Upper lobe of left lung (tissue), 6 donors: ENCODE data around the gene ZNFX1. TPM values are rescaled to one million over a fixed set of nuclear protein-coding genes. Genes with fewer than 3 reads are reported as not detected.

Experiments
- ATAC-seq, 2 donors: fragments of 200-7000 bp; cut with Tn5 transposase; one replicate each; pipeline ENCODE4 v1.9.1; 2022; ENCODE audit warnings: mild to moderate bottlenecking in 2 of 2, moderate library complexity in 2 of 2; ENCODE audit not compliant: low FRiP score in 2 of 2
- DNase-seq, 2 donors: peaks; one replicate each; pipeline ENCODE4 v3.0.0-alpha.2; 2019 to 2020
- H3K27ac ChIP-seq, 4 donors: fragments of 200-600 bp; sonication (generic); one replicate each; pipeline ENCODE4 v1.5.1; 2016 to 2019
- H3K27me3 ChIP-seq, 4 donors: fragments of 200-600 bp; sonication (generic); one replicate each; pipeline ENCODE4 v1.5.1; 2017 to 2019
- H3K36me3 ChIP-seq, 4 donors: fragments of 200-600 bp; sonication (generic); one replicate each; pipeline ENCODE4 v1.5.1; 2016 to 2019
- H3K4me1 ChIP-seq, 4 donors: fragments of 200-600 bp; sonication (generic); one replicate each; pipeline ENCODE4 v1.5.1; 2018 to 2019
- H3K4me3 ChIP-seq, 4 donors: fragments of 200-600 bp; sonication (generic); one replicate each; pipeline ENCODE4 v1.5.1; 2017 to 2019; ENCODE audit warnings: mild to moderate bottlenecking in 2 of 4, moderate library complexity in 1 of 4
- H3K9me3 ChIP-seq, 4 donors: fragments of 200-600 bp; sonication (generic); one replicate each; pipeline ENCODE4 v1.5.1; 2018 to 2019
- EP300 ChIP-seq, 4 donors: sonication (generic); formaldehyde crosslinking; IDR thresholded peaks; one replicate each; pipeline ENCODE4 v1.5.1; 2017; ENCODE audit warnings: antibody characterized with exemption in 4 of 4, control low read depth in 2 of 4
- POLR2A ChIP-seq, 4 donors: fragments of 450-650 bp; IDR thresholded peaks; one replicate each; pipeline ENCODE4 v1.5.1; 2016 to 2017; ENCODE audit warnings: antibody characterized with exemption in 4 of 4, mild to moderate bottlenecking in 2 of 4
- POLR2AphosphoS5 ChIP-seq, 2 donors: sonication (generic); formaldehyde crosslinking; IDR thresholded peaks; one replicate each; pipeline ENCODE4 v1.5.1; 2017; ENCODE audit warnings: antibody characterized with exemption in 2 of 2
- WGBS, 2 donors: methylation state at CpG; one replicate each; pipeline ENCODE4 v1.1.5; 2017 to 2018; 5-methylcytosine and 5-hydroxymethylcytosine counted together
- total RNA-seq, 6 donors: library from RNA; depleted of rRNA in 4 of 6; stranded (reverse); fragments of >200 nt in 4 of 6; gene quantifications; one replicate each; pipeline versions ENCODE4 v1.1.0 to v1.2.1, GENCODE V29; 2016 to 2021
- TF ChIP-seq, protein P1 (sequence below), 6 experiments: fragments of 450-650 bp in 4 of 6; fragments of 200-600 bp in 2 of 6; sonication (generic) in 2 of 6; IDR thresholded peaks; one replicate each; pipeline ENCODE4 v1.5.1; 2016 to 2019; ENCODE audit warnings: antibody characterized with exemption in 6 of 6
- donor health status: DM: no; HTN: no; CAD: no; lungs with moderate emphysema.
- donor health status: DM: no; HTN: yes; CAD: no; lungs with severe emphysema.

ZNFX1 gene
- total RNA-seq, 6 donors from 2014 or later, result 39.3 to 64.6 (median 42.4) TPM

- Histone ChIP-seq H3K27me3 (no peaks in the 10 kb centered on the region), H3K4me3 (peak overlapping the region in 3 of 4 donors; percentile 82 to 94 (median 86)), H3K4me1 (peaks cover 46 to 62% (median 53%) of the 10 kb centered on the region in 4 donors), H3K9me3 (peaks cover 3 to 43% (median 19%) of the 10 kb centered on the region in 4 donors), H3K36me3 (peaks cover 34 to 63% (median 60%) of the 10 kb centered on the region in 4 donors), H3K27ac (peak overlapping the region; percentile 96 to 99 (median 98))
- 70 to 76% methylated on average over 6 of the region's 6 CpGs for WGBS, 2 donors
- TF ChIP-seq POLR2A (IDR thresholded peaks at IDR 0.05) (no peak), EP300 (IDR thresholded peaks at IDR 0.05) (no peak)
- ATAC-seq (no peak), DNase-seq (no peak)
These were observed 2.7 kb upstream of the ZNFX1 start for GRCh38 chr20:49280463-49281058.

DNA sequence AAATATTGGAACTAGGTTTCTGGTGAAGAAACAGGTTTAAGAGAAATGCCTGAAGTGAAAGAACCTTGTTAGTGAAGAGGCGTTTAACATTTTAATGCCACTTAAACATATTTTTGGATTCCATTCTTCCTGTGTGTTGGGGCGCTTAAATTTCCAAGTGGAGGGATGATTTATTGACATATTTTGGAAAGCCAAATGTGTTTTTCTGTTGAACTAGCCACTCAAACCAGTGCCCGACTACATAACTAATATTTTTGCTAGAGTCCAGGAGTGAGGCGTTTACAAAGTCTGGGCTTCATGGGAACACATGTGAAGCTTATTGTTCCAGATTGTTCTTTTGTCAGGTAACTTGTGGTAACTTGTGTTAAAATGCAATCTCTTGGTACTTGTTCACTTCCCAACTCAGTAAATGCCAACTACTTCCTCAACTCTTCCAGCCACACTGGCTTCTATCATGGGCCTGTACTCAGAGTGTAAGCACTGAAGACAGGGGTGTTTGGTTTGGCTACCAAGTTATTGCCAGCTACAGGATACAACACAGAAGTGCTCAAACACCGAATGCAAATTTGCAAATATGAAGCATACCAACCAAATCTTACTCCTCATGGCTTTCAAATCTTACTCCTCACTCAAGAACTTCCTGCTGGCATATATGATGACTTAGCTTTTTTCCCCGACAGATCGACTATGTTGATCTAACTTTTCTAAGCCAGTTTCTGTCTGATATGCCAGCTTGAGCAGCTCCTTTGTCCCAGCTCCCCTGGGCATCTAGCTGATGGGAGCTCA, 2.0 kb upstream of the ZNFX1 start:
- Histone ChIP-seq H3K4me1 (peaks cover 53 to 64% (median 58%) of the 10 kb centered on the region in 4 donors), H3K4me3 (peak overlapping the region; percentile 59 to 94 (median 84)), H3K36me3 (peaks cover 34 to 62% (median 57%) of the 10 kb centered on the region in 4 donors), H3K27ac (peak overlapping the region; percentile 96 to 99 (median 98)), H3K27me3 (no peaks in the 10 kb centered on the region), H3K9me3 (peaks cover 3 to 36% (median 16%) of the 10 kb centered on the region in 4 donors)
- no peak for TF ChIP-seq POLR2A (IDR thresholded peaks at IDR 0.05)
- TF ChIP-seq POLR2AphosphoS5 (IDR thresholded peaks at IDR 0.05), result no peak
- no peak for TF ChIP-seq EP300 (IDR thresholded peaks at IDR 0.05)
- TF ChIP-seq, protein P1, sequence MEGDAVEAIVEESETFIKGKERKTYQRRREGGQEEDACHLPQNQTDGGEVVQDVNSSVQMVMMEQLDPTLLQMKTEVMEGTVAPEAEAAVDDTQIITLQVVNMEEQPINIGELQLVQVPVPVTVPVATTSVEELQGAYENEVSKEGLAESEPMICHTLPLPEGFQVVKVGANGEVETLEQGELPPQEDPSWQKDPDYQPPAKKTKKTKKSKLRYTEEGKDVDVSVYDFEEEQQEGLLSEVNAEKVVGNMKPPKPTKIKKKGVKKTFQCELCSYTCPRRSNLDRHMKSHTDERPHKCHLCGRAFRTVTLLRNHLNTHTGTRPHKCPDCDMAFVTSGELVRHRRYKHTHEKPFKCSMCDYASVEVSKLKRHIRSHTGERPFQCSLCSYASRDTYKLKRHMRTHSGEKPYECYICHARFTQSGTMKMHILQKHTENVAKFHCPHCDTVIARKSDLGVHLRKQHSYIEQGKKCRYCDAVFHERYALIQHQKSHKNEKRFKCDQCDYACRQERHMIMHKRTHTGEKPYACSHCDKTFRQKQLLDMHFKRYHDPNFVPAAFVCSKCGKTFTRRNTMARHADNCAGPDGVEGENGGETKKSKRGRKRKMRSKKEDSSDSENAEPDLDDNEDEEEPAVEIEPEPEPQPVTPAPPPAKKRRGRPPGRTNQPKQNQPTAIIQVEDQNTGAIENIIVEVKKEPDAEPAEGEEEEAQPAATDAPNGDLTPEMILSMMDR (IDR thresholded peaks at IDR 0.05), result no peak
- ATAC-seq (no peak), DNase-seq (no peak)
- 46 to 51% methylated on average over 7 of the region's 7 CpGs for WGBS, 2 donors

DNA sequence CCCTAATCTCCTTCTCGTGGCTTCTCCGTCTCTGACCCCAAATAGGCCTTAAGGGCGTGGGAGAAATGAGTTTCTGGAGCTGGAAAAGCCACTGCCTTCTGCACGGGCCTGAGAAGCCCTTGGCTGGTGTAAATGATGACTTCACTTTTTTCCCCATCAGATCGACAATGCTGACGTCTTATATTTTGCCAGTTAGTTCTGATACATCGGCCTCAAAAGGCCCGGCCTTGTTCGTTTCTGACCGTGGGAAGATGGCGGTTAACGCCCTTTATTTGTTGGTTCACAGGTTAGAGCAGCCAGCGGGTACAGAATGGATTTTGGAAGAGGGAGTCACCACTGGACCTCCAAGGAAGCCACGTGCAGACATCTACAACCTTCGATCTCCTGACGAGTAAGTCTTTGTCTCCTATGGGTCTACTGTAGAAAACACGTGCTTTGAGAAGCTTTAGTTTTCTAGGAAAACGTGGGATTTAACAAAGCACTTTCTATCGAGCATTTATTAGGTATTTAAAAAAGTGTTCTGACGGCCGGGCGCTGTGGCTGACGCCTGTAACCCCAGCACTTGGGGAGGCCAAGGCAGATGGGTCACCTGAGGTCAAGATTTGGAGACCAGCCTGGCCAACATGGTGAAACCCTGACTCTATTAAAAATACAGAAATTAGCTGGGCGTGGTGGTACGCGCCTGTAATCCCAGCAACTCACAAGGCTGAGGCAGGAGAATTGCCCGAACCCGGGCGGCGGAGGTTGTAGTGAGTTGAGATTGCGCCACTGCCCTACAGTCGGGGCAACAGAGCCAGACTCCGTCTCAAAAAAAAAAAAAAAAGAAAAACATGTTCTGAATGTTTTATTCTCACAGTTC, 1.2 kb upstream of the ZNFX1 start:
- H3K4me1 ChIP-seq, result peaks cover 51 to 61% (median 58%) of the 10 kb centered on the region in 4 donors
- peaks cover 32 to 60% (median 53%) of the 10 kb centered on the region in 4 donors for H3K36me3 ChIP-seq
- H3K27me3 ChIP-seq, result no peaks in the 10 kb centered on the region
- H3K4me3 ChIP-seq, result peak overlapping the region; percentile 59 to 94 (median 84)
- peak overlapping the region; percentile 96 to 99 (median 98) for H3K27ac ChIP-seq
- WGBS, 2 donors, result 11 to 19% methylated on average over 25 to 33 of the region's 33 CpGs
- ATAC-seq, result peak in 1 of 2 donors; percentile 1
- H3K9me3 ChIP-seq, result peaks cover 3 to 32% (median 12%) of the 10 kb centered on the region in 4 donors
- DNase-seq, result peak in 1 of 2 donors; percentile 32
- TF ChIP-seq POLR2AphosphoS5 (IDR thresholded peaks at IDR 0.05), result no peak
- no peak for TF ChIP-seq EP300 (IDR thresholded peaks at IDR 0.05)
- TF ChIP-seq, protein P1 (IDR thresholded peaks at IDR 0.05), result no peak
- TF ChIP-seq POLR2A (IDR thresholded peaks at IDR 0.05), result no peak

GRCh38 chr20:49277786-49278035, 146 bp downstream of the ZNFX1 start:
- WGBS, 2 donors, result 0 to 2% methylated on average over 5 to 17 of the region's 22 CpGs
- peaks cover 46 to 59% (median 54%) of the 10 kb centered on the region in 4 donors for H3K4me1 ChIP-seq

GRCh38 chr20:49276961-49277785, 684 bp downstream of the ZNFX1 start:
- peak overlapping the region; percentile 82 to 94 (median 88) for H3K4me3 ChIP-seq
- WGBS, 2 donors, result 1 to 2% methylated on average over 31 of the region's 31 CpGs
- no peaks in the 10 kb centered on the region for H3K27me3 ChIP-seq
- H3K4me1 ChIP-seq, result peaks cover 46 to 56% (median 52%) of the 10 kb centered on the region in 4 donors
- DNase-seq (peak; percentile 32 to 84), ATAC-seq (peak in 1 of 2 donors; percentile 0)
- TF ChIP-seq POLR2A (IDR thresholded peaks at IDR 0.05) (no peak), POLR2AphosphoS5 (IDR thresholded peaks at IDR 0.05) (no peak), EP300 (IDR thresholded peaks at IDR 0.05) (no peak)
- TF ChIP-seq, protein P1 (IDR thresholded peaks at IDR 0.05), result no peak
- peaks cover 17 to 60% (median 39%) of the 10 kb centered on the region in 4 donors for H3K36me3 ChIP-seq
- peak overlapping the region; percentile 96 to 99 (median 98) for H3K27ac ChIP-seq
- peaks cover 3 to 24% (median 12%) of the 10 kb centered on the region in 4 donors for H3K9me3 ChIP-seq

More at GRCh38 chr20:49277786-49278035, 146 bp downstream of the ZNFX1 start:
- DNase-seq, result no peak
- Histone ChIP-seq H3K9me3 (peaks cover 3 to 26% (median 12%) of the 10 kb centered on the region in 4 donors), H3K27me3 (no peaks in the 10 kb centered on the region), H3K36me3 (peaks cover 22 to 60% (median 43%) of the 10 kb centered on the region in 4 donors), H3K4me3 (peak overlapping the region; percentile 82 to 94 (median 88)), H3K27ac (peak overlapping the region; percentile 96 to 99 (median 98))
- no peak for ATAC-seq
- TF ChIP-seq POLR2A (IDR thresholded peaks at IDR 0.05) (peak in 3 of 4 donors; percentile 86 to 93 (median 88)), POLR2AphosphoS5 (IDR thresholded peaks at IDR 0.05) (no peak)
